ENCODE results near the gene PDK3. TPM values are rescaled to one million over a fixed set of nuclear protein-coding genes. Genes with fewer than 3 reads are reported as not detected.

Gene PDK3
- total RNA-seq, 1 donor from 2014 or later, result 14.3 TPM

GRCh38 chrX:24482823-24483415, 17.8 kb downstream of the PDK3 start:
- no peak for DNase-seq (ENCODE audit: low spot score)

GRCh38 chrX:24483596-24483995, 18.5 kb downstream of the PDK3 start:
- no peak for DNase-seq (ENCODE audit: low spot score)

GRCh38 chrX:24485323-24485722, 20.2 kb downstream of the PDK3 start:
- no peak for DNase-seq (ENCODE audit: low spot score)

GRCh38 chrX:24485976-24486680, 21.0 kb downstream of the PDK3 start:
- no peak for DNase-seq (ENCODE audit: low spot score)

- DNase-seq (ENCODE audit: low spot score), result no peak
Measured at GRCh38 chrX:24487571-24487970, 22.5 kb downstream of the PDK3 start.

GRCh38 chrX:24491741-24492140, 26.7 kb downstream of the PDK3 start:
- DNase-seq (ENCODE audit: low spot score), result no peak

GRCh38 chrX:24493740-24494581, 28.9 kb downstream of the PDK3 start:
- no peak for DNase-seq (ENCODE audit: low spot score)

GRCh38 chrX:24494647-24495075, 29.6 kb downstream of the PDK3 start:
- peak; percentile 54 for DNase-seq (ENCODE audit: low spot score)

GRCh38 chrX:24495700-24496099, 30.6 kb downstream of the PDK3 start:
- DNase-seq (ENCODE audit: low spot score), result no peak

GRCh38 chrX:24498181-24498580, 33.1 kb downstream of the PDK3 start:
- no peak for DNase-seq (ENCODE audit: low spot score)

- DNase-seq (ENCODE audit: low spot score), result no peak
Measured at GRCh38 chrX:24498975-24499374, 33.9 kb downstream of the PDK3 start.

GRCh38 chrX:24506082-24506481, 41.0 kb downstream of the PDK3 start:
- DNase-seq (ENCODE audit: low spot score), result no peak

GRCh38 chrX:24508375-24508774, 43.3 kb downstream of the PDK3 start:
- no peak for DNase-seq (ENCODE audit: low spot score)

- DNase-seq (ENCODE audit: low spot score), result no peak
Measured at GRCh38 chrX:24513416-24513815, 48.3 kb downstream of the PDK3 start.

- DNase-seq (ENCODE audit: low spot score), result no peak
Measured at GRCh38 chrX:24515447-24515846, 50.4 kb downstream of the PDK3 start.

GRCh38 chrX:24520472-24520871, 55.4 kb downstream of the PDK3 start:
- DNase-seq (ENCODE audit: low spot score), result no peak

GRCh38 chrX:24525455-24525854, 60.4 kb downstream of the PDK3 start:
- no peak for DNase-seq (ENCODE audit: low spot score)

GRCh38 chrX:24526616-24527015, 61.5 kb downstream of the PDK3 start:
- no peak for DNase-seq (ENCODE audit: low spot score)

GRCh38 chrX:24528605-24529004, 63.5 kb downstream of the PDK3 start:
- DNase-seq (ENCODE audit: low spot score), result no peak

GRCh38 chrX:24536551-24536950, 71.5 kb downstream of the PDK3 start:
- no peak for DNase-seq (ENCODE audit: low spot score)

GRCh38 chrX:24542756-24543155, 77.7 kb downstream of the PDK3 start:
- DNase-seq (ENCODE audit: low spot score), result no peak

- DNase-seq (ENCODE audit: low spot score), result no peak
Measured at GRCh38 chrX:24547961-24548360, 82.9 kb downstream of the PDK3 start.

- DNase-seq (ENCODE audit: low spot score), result no peak
Measured at GRCh38 chrX:24550166-24550565, 85.1 kb downstream of the PDK3 start.

All from mucosa of gallbladder (tissue), 1 donor.